Activated CD8-positive, alpha-beta memory T cell treated with anti-CD3 and anti-CD28 coated beads, Interleukin-2, amount 50 U/mL, for 24 hours (primary cell): ENCODE measurements around the gene SEC31B.

Experiments
- DNase-seq: peaks from one replicate; pipeline ENCODE4 v3.0.0-alpha.2; 2020; ENCODE audit errors: extremely low read depth

Gene SEC31B

DNA sequence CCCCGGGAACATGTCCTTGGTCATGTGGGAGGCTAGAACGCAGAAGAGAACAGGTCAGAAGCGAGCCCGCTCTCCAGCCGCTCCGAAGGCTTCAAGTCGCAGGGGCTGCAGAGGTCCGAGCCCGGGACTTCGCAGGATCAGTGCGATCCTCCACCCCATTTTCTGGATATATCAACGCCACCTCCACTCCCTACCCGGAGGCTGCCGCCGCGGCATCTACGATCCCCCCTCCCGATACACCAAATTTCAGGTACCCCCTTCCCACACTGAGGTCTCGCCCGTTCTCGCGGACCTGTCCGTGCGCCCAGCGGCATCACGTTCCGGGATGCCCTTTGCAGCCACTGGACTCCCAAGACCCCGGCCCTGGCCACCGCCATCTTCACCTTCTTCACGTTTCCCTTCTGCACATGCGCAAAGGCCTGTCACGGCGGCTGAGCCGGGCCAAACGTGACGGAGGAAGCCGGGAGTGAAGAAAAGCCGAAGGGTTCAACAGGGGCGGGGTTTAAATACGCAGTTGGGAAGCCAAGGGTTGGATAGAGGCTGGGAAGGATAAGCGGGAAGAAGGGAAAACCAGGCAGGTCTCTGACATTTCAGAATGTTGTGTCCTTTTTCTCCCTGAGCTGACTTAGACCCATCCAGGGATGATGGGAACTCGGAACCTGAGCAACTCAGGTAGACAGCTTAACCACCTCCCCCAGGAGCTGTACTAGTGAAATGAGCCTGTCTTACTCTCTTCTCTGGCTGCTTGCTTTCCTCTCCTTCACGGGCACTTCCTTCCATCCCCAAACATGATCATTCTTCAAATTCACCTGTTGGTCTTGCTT lies 10.0 kb upstream of the SEC31B start, which contains the start of gene NDUFB8:
TSS of gene NDUFB8 (minus strand) at position 397 of the 824 bp plus-strand sequence. CDS start at position 377, 20 bp downstream.
- peak; percentile 66 for DNase-seq

DNA sequence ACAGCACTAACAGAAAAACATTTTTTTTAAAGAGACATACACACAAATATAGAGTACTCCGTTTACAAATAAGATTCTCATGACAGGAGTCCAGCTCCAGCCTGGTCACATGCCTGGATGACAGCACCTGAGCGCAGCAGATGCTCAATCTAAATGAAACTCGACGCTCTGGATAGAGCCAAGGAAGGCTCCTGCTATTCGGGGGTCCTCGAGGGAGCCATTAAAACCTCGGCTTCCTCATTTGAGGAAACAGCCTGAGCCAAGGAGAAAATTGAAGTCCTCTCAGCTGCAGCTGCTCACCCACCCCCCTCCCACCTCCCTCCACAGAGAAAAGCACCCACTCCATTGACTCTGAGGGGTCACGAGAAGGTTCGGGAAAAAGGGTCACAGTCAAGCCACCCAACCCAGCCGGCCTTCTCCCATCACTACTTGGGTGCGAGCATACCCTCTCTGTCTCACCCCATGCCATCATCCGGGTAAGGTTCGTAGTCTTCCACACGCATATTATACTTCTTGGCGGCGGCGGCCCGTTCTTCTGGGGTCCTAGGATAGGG lies 9.3 kb upstream of the SEC31B start:
- no peak for DNase-seq

DNA sequence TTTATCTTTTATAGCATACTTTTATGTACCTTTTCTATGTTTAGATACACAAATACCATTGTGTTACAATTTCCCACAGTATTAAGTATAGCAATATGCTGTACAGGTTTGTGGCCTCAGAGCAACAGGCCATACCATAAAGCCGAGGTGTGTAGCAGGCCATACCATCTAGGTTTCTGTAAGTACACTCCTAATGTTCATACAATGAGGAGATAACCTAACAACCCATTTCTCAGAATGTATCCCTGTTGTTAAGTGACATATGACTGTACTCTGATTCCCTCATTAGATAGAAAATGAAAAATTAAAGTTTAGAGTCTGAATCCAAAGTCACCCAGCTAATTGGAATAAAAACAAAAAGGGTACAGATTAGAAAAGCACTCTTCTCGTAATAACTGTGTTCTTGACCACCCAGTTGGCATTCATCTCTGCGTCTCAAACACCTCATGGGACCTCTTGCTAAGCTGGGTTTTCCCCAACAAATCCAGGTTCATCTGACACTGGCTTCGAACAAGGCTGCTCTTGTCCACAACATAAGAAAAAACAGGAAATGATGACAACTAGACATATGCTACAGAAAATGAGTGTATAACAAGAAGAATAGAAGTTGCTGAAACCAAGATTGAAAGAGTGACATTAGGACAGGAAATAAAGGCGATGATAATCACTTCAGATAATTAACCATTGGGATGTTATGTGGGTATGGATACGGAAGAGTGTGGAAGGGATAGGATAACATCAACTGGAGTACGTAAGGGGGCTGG lies 8.6 kb upstream of the SEC31B start:
- no peak for DNase-seq

DNA sequence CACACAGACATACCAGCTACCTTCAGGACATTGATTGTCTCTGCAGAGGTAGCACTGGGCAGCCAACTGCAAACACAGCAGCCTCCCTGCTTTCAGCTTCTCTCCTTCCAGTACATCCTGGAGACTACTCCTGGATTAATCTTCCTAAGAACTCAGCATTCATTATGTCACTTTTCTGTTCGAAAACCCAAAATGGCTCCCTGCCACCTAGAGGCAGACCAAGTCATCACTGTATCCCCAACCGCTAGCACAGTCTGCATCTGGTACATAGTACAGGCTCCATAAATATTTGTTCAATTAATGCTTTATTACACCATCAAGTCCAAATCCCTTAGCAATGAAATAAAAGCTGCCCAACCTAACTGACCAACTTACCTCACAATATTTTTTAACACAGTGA lies 5.0 kb upstream of the SEC31B start:
- no peak for DNase-seq

DNA sequence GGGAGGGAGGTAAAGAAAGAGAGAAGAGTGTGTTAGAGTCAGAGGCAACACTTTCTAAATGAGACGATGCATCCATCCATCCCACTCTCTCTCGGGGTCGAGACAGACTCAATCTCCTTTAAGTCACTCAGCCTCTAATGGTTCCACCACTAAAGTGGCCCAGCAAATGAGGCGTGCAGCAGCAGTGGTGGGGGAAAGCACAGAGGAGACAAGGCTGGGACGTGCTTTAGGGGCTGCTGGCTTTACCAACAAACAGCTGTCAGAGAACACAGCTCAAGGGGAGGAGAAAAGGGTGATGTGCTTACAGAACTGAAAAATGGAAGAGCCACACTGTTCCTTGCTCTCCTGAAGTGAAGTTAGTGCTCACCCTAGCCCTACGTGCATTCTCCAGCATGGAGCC lies 4.5 kb upstream of the SEC31B start:
- DNase-seq: no peak

DNA sequence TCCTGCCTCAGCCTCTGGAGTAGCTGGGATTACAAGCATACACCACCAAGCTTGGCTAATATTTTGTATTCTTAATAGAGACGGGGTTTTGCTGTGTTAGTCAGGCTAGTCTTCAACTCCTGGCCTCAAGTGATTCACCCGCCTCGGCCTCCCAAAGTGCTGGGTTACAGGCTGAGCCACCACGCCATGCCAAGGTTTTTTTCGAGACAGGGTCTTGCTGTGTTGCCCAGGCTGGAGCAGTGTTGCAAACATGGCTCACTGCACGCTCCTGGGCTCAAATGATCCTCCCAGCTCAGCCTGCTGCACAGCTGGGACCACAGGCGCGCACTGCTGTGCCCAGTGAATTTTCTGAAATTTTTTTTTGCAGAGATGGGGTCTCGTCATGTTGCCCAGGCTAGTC lies 3.3 kb upstream of the SEC31B start:
- DNase-seq: no peak

DNA sequence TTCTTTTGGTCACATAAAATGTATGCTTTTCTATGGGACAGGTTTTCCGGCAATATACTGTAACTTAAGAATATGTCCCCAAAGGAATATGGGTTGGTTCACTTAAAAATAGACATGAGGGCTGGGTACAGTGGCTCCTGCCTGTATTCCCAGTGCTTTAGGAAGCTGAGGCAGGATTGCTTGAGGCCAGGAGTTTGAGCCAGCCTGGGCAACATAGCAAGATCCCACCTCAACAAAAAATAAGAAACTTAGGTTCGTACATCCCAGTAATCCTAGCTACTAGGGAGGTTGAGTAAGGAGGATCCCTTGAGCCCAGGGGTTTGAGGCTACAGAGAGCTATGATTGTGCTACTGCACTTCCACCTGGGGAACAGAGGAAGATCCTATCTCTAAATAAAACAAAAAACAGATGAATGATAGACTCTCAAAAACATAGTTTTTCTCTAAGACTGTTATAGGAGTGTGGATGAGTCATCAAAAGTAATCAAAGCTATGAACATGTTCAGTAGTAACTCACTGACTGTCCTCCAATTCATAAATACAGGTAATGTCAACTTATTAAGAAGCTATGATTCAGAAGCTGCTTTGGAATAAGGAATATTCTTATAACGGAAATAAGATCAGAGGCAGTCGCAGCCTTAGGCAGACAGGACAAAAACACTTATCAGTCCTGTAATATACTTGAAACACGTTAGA lies 2.6 kb upstream of the SEC31B start:
- DNase-seq: no peak

DNA sequence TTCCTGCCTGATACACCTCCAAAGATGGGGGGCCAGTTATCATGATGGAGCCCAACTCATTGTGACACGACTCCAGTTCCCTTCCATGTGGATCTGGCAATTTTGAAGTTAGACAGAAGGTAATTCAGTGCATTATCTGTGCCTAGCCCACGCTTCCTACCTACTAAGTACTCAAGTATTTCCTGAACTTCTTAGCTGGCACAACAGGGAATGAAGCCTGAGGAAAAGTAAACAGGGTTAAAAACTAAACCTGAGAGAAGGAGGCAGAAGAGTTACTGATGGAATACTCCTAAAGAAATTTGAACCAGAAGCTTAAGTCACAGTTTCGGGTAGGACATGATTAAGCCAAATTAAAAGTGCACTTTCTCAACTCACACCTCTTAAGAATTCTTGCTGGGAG lies 1.1 kb upstream of the SEC31B start:
- no peak for DNase-seq

DNA sequence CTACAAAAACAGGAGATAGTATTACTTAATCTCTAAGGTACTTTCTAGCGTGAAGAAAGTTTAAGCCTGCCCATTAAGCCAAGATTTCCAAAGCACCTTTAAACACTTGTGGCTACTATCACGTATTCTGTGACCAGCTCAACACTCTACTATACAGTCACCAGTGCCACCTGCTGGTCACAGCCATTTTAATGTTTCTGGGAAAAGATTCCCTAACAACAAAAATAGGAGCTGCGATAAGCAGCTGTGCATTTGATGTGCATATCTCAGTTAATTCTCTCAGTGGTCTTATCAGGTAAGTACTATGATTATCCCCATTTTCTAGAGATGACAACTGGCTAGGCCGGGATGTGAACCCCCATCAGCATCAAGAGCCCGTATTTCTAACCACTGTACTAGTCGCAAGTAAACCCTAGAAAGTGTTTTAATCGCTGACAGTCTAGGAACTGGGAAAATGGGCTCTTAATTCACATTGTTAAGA lies 860 bp downstream of the SEC31B start:
- DNase-seq: no peak

DNA sequence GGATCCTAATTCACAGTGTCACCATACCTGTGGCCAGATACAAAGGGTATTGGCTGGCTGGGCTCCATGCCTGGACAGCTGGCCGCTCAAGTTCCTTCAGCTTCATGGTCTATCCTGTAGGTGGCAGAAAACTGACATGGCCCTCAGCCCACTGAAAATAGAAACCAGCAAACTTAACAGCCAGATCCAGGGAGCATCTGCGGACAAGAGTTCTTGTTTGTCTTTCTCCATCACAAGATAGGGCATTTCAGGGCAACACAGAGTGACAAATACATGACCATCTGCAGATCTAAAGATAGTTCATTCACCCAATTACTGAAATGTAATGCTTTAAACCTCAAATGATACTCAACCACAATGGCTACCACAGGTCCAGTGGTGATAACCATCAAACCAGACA lies 2.8 kb downstream of the SEC31B start:
- no peak for DNase-seq

DNA sequence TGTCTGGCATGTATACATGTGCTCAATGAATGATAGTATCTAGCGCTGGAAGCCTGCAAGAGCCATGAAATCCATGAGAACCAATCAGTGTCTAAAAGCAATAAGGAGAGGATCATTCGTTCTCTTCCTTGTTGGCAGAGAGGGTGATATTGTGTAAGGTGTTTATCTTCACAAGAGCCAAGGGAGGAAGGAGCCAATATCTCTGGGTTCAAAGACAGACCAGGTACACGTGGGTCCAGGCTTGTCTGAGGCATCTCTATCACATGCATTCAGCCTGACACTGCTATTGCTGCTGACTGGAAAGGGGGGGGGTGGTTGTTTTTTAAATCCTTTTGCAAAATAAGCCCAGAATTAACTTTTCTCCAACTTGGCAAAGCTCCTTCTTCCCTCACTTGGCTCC lies 4.0 kb downstream of the SEC31B start:
- no peak for DNase-seq

DNA sequence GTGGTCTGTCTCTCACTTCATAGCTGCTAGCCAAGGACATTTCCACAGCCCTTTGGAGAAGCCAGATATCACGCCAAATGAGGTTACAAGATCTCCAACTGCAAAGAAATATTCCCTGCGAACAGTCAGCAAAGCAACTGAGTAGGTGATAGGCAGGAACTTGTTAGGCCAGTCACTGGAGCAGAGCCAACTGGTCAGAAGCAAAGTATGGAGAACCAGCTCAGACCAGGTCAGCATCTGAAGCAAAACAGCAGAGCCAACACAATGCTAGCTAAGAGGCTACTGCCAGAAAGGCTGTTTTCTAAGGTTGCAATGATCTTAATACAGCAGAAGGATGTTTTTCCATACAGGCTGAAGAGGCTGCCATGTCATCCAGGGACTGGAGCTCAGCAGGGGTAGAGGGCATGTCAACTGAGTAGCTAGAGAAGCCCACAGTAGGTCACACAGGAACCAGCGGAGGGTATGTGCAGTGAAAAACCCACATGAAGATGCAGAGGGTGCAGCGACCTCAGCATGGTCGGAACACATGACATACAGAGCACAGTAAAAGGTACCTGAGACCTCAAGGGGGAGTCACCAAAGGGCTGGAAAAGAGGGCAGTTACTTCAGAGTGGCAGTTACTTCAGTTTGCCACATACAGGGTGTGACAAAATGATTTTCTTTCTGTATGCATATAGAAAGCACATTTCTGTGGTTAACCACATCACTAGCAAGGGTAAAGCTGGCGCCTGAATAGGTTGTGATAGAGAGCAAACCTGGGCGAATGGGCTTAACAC lies 8.9 kb downstream of the SEC31B start:
- no peak for DNase-seq

DNA sequence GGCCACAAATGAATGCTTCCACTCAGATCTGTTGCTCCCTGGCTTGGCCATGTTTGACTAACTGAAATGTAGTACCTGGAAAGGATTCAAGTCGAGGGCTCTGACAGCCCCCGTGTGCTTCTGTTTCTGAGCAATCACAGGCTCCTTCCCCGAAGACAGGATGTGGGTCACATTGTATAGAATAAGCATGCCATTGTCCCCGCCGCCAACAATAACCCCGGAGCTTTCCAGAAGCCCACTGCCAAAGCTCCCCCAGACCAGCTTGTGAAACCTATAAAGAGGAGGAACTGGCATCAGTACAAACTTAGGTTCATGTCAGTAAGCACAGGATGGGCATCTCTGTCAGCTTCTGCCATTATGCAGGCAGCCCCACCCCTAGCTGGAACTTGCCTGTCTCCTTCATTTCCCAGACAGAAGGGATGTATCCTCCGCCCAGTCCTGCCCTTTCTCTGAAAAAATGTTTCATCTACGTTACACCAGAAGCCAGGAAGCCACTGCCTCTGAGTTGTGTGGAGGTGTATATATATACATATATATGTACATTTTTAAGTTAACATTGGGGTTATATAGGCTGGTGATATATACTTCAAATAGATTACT lies 10.3 kb downstream of the SEC31B start:
- DNase-seq: no peak

DNA sequence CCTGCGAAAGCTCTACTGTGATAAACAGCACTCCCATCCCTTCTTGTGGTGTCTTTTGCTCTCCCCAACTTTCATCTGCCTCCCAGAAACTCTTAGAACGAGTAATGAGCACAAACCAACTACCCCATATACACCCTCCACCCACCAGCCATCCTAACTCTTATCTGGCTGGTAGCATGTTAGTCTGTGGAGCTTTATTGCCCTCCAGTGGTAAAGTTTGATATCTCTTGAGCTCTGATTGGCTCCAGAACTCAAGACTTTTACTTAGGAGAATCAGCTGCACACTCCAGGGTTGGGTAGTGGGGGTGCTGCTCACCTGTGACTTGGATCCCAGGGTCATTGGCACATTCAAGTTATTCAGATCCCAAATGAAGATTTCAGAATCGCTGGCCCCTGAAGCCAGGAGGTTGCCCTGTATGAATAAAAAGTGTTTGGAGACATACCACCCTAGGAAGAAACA lies 10.9 kb downstream of the SEC31B start:
- no peak for DNase-seq

DNA sequence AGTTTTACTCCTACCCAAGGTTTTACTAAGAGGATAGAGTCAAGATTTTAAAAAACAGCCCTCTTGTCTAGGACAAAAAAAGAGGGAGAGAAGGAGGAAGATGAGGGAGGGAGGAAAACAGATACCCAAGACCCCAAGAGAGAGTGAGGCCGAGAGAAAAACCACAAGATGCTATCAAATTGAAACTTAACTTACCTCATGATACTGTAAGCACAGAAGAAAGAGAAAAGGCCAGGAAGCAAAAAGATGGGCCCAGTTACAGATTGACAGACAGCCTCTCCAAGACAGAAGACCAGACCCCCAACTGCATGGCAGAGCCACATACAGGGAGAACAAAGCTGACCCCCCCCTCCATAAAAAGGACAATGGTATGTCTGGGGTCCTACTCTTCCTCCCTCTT lies 11.4 kb downstream of the SEC31B start:
- DNase-seq: no peak

DNA sequence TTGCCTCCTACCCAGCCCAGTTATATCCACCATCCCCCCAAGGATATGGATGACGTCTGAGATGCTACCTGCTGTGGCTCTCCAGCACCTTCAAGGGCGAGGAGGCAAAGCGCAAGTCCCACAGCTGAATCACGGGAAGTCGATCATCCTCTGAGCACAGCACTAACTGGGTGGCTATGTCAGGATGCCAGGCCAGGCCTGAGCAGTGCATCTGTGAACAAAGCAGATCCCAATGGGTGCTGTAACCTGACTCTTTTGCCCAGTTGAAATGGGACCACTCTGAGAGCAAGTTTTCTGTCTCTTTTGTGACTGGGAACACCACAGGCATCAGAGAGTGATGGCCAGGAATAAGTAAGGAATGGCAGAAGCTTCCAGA lies 12.3 kb downstream of the SEC31B start:
- no peak for DNase-seq

DNA sequence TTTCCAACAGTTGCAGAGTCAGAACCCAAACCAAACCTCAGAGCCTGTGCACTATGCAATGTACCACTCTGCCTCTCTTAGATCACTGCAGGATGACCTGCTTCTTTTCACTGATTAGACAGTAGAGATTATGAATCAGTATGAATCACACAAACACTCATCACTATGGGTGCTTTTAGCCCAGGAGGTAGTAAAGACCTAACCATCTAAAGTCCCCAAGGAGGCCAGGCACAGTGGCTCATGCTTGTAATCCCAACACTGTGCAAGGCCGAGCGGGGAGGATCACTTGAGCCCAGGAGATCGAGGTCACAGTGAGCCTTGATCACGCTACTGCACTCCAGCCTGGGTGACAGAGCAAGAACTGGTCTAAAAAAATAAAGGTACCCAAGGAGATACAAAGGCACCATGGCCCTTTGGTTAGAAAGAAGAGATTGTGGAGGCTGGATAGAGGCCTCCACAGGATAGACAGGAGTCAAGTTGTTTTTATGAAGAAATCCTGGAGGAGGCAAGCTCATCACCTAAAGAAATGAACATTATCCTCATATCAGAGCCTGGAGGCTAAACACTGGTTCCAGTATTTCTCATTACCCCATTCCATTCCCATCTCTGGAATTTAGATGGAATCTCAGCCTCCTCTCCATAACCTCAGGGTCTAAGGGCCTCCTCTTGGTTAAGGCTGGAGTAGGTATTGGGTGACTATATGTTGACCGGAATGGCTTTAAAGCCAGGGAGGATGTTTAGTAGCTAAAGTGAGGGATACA lies 12.9 kb downstream of the SEC31B start:
- DNase-seq: no peak

DNA sequence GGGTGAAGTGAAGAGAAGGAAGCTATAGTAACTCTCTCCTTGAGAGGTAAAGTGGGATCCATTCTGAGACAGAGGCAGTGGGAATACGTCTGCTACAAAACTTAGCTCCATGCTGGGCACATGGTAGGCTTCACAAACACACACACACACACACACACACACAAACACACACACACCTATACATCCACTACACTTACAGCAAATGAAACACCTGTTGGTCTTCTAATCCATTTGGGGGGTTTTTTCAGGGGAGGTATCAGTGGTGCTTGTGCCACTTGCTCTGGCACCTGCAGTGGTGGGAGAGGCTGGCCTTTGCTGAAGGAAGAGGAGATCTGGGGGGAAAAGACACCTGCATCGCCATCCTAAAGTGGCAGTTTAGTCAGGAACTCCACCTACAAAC lies 14.5 kb downstream of the SEC31B start:
- no peak for DNase-seq

DNA sequence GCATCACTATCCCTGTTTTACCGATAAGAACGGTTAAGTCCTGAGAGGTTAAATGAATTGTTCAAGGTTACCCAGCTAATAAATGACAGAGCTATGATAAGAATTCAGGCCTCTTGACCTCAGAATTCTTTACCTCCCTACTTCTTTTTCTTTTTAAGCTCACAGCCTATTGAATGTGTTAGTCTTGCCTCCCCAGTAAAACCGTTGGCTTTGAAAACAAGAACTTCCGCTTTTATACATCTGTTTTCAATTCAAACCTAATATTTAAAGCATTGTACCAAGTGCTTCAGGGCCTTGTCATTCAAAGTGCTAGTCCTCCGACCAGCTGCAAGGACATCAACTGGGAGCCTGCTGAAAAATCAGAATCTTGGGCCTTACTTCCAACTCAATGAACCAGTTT lies 15.6 kb downstream of the SEC31B start:
- no peak for DNase-seq

DNA sequence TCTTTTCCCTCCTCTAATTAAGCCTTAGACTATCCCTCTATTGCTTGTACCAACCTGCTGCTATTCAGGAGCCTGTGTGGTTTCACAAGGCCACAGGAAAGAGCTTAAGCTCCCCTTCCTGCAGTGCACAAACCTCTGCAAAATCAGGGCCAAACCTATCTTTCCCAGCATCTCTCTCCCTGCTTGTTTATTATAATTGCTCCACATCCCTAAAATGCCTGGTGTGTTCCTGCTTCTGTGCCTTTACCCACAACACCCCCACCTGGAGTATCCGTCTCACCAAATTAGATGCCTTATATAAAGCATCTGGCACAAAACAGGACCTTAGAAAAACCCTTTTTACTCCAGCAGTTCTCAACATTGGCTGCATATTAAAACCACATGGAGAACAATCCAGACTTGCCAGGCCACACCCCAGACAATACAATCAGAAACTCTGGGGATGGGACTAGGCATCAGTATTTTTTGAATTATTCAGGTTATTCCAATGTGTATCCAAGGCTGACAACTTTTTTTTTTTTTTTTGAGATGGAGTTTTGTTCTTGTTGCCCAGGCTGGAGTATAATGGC lies 16.7 kb downstream of the SEC31B start:
- no peak for DNase-seq
